Activated T-cell treated with anti-CD3 and anti-CD28 coated beads, Interleukin-2, amount 50 U/mL, for 1 hour (primary cell): ENCODE results near the gene HEATR5A.
A peak's percentile ranks its signal among the peaks of the same experiment; 100 is the strongest.
"Not testable (repeated sequence)": the region's sequence is repeated elsewhere in the genome, so short reads cannot be mapped to it uniquely, and the experiment has no call there.

Experiments
- DNase-seq: peaks from one replicate; pipeline ENCODE4 v3.0.0-alpha.2; 2020

Gene HEATR5A

GRCh38 chr14:31420319-31421111 is at the start of gene HEATR5A:
Gene HEATR5A, minus strand, starts transcription at chr14:31420550. Its CDS starts 17,575 bp downstream, at chr14:31402975.
- DNase-seq = peak; percentile 96

DNA sequence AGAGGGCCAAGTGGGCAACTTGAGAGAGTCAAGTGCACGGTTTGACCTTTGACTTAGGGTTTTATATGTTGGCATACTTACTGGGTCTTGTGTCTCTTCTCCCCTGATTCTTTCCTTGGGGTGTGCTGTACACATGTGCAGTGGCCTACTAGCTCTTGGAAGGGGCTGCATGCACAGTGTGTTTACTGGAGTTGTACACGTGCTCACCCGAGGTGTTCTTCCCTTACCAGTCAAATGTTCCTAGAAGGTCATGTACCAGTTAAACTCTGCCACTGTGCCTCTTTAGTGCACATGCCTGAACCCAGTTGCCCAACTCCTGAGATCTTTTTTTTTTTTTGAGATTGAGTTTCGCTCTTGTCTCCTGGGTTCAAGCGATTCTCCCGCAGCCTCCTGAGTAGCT is 46.2 kb upstream of the HEATR5A start:
- no peak for DNase-seq

DNA sequence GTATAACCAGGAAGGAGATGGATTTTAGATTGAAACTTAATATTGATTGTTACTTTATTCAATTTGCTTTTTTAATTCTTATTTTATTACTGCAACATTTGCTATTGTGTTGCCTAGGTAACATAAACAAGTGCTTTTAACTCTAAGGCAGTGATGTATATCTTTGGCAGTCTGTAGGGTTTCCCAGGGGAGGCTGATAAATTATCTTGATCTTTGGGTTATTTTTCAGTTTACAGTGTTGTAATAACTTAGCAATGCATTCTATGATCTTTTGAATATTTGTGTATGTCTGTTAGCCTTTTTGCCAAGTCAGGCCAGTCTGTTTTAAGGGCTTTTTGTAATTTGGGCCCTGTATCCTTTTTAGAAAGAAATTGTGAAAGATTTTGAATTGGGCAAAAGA is 44.8 kb upstream of the HEATR5A start:
- DNase-seq = no peak

DNA sequence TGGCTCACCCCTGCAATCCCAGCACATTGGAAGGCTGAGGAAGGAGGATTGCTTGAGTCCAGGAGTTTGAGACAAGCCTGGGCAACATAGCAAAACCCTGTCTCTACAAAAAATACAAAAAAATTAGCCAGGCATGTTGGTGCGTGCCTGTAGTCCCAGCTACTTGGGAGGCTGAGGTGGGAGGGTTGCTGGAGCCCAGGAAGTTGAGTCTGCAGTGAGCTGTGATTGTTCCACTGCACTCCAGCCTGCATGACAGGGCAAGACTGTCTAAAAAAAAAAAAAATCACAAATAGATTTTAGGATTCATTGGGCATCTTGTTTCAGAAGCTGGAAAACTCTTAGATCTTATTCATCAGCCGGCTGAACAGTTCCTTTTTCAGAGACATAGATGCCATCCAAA is 42.1 kb upstream of the HEATR5A start:
- not testable (repeated sequence) for DNase-seq

GRCh38 chr14:31461545-31461944 is 41.2 kb upstream of the HEATR5A start:
- DNase-seq = no peak

- DNase-seq = no peak
Measured at GRCh38 chr14:31457665-31458659, 37.6 kb upstream of the HEATR5A start.

DNA sequence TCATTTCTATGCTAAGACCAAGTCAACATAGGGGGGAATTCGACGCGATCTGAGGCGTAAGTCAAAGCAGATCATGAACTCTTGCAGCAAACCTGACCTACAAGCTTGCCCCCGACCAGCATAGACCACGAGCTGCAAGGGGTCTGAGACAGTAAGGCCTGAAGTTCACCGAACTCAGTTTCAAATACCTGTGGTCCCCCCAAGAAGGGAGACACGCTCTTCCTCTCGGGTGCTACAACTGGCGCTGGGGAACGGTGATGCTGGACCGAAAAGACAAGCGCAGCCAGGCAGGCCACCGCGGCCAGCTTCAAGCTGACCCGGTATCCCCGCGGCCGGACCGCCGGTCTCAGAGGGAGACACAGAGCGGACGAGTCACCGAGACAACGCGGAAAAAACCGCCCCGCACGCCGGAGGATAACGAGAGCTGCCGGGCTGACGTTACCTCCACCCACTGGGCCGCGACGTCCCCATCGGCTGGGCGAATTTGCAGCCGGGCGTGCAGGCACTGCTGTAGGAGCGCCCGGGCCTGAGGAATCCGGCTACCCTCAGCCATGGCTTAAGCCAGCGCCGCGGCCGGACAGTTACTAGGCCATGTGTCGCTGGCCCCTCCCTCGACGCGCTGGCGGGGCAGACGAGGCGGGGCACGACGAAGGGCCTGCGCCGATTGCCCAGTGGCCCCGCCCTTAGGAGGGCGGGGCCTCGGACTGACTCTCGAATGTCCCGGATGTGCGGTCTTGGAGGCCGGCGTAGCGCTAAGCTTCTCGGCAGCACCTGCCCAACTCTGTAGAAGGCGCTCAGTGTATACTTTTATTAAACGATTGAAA is 36.7 kb upstream of the HEATR5A start, which contains the start of gene DTD2:
Gene DTD2 (minus strand): TSS at position 666 of the 824 bp plus-strand sequence. CDS start 113 bp downstream, at position 553.
- peak; percentile 93 for DNase-seq

DNA sequence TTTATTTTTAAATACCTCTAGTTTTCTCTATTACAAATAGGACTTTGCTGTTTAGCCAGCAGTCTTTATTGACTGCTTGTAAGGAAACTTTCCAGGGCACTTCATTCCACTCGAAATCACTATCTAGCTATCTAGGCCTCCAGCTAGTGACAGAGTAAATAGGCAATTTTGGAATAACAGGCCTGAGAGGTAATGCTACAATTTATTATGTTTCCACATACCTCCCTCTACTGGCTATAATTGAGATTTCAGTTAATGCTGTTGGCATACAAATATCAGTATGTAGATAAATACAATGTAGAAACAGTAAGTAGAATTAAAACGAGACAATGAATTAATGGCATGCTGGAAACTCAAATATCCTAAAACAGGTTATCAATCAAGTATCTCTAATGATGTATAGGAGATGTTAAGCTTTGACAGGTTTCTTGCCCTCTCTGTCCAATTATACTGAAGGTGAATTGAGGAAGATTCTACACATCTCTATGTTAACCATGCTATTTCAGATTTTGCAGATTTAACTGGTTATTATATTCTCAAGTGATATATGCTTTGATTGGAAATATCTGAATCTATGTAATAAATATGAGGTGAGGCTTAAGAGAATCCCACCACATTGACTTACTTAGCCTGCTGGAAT is 29.7 kb upstream of the HEATR5A start:
- no peak for DNase-seq

GRCh38 chr14:31449136-31449535 is 28.8 kb upstream of the HEATR5A start:
- DNase-seq = no peak

DNA sequence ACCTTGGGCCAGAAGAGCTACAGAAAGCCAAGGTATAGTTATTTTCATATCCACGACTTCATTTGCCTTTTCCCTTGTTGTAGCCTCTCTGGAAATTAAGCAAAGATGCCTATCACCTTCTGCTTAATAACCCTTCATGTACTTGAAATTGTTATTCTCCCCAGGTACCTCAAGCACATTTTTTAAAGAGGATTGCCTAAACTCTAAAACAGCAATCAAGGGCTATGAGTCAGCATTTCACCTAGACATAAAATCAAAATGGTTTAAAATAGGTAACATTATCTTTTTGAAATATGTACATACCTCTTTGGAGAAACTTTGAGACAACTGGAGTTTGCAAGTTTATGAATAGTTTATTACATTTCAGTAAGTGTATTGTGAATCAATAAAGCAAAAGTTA is 25.4 kb upstream of the HEATR5A start:
- no peak for DNase-seq

- no peak for DNase-seq
Measured at GRCh38 chr14:31442284-31442683, 21.9 kb upstream of the HEATR5A start.

- DNase-seq = no peak
Measured at GRCh38 chr14:31441273-31442111, 21.1 kb upstream of the HEATR5A start.

DNA sequence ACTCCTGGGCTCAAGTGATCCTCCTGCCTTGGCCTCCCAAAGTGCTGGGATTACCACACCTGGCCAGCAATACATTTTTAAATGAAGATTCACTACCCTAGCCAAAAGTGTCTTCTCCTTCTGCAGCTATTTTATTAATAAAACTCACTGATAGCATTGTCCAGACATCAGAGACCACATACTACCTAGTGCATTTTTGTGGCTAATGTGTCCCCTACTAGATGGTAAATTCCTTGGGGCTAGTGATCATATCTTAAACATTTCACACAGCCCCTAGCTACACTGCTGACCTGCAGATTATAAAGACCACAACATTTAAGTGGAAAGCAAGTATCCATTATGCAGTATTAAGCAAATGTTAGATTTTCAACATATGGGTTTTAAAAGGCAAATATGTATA is 19.9 kb upstream of the HEATR5A start:
- DNase-seq = no peak

GRCh38 chr14:31439561-31439960 is 19.2 kb upstream of the HEATR5A start:
- DNase-seq = no peak

DNA sequence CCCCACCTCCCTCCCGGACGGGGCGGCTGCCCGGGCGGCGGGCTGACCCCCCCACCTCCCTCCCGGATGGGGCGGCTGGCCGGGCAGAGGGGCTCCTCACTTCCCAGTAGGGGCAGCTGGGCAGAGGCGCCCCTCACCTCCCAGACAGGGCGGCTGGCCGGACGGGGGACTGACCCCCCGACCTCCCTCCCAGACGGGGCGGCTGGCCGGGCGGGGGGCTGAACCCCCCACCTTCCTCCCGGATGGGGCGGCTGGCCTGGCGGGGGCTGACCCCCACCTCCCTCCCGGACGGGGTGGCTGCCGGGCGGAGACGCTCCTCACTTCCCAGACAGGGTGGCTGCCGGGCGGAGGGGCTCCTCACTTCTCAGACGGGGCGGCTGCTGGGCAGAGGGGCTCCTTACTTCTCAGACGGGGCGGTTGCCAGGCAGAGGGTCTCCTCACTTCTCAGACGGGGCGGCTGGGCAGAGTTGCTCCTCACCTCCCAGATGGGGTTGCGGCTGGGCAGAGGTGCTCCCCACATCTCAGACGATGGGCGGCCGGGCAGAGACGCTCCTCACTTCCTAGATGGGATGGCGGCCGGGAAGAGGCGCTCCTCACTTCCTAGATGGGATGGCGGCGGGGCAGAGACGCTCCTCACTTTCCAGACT is 16.8 kb upstream of the HEATR5A start:
- DNase-seq = not testable (repeated sequence)

GRCh38 chr14:31435276-31435675 is 14.9 kb upstream of the HEATR5A start:
- DNase-seq = no peak

DNA sequence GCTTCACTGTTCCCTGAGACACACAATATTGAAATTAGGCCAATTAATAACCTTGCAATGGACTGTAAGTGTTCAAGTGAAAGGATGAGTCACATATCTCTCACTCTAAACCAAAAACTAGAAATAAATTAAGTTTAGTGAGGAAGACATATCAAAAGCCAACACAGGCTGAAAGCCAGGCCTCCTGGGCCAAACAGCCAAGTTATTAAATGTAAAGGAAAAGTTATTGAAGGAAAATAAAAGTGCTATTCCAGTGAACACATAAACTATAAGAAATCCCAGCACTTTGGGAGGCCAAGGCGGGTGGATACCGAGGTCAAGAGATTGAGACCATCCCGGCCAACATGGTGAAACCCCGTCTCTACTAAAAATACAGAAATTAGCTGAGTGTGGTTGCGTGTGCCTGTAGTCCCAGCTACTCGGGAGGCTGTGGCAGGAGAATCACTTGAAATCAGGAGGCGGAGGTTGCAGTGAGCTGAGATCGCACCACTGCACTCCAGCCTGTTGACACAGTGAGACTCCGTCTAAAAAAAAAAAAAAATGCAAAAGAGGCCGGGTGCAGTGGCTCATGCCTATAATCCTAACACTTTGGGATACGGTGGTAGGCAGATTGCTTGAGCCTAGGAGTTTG is 10.4 kb upstream of the HEATR5A start:
- no peak for DNase-seq

- DNase-seq = no peak
Measured at GRCh38 chr14:31429791-31430190, 9.4 kb upstream of the HEATR5A start.

GRCh38 chr14:31428011-31428410 is 7.7 kb upstream of the HEATR5A start:
- no peak for DNase-seq

DNA sequence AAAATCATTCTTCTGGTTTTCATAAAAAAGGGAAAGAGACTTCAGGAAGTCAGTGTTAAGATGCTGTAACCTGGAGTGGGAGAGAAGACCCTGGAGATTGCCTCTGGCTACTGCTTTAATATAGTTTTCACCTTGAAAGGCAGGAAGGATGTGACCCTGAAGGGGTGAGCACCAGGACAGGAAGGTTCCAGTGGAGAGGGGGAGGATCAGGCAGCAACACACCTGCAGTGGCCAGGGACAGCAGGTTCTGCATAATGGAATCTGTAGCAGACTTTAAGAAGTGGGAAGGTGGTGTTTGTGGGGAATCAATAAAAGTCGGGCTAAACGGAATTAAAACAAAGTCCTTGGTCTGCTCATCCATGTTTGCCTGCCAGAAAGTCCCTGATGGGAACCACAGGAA is 6.3 kb upstream of the HEATR5A start:
- DNase-seq = no peak
